Frontal cortex (tissue), 4 donors: Measurements from ENCODE around the gene GCSH. TPM values are rescaled to one million over a fixed set of nuclear protein-coding genes. Genes with fewer than 3 reads are reported as not detected.
"Not testable (repeated sequence)": the region's sequence is repeated elsewhere in the genome, so short reads cannot be mapped to it uniquely, and the experiment has no call there.

Experiments used
- DNase-seq, 2 donors: peaks; one replicate each; pipeline ENCODE4 v3.0.0; 2012; ENCODE audit warnings: low spot score in 2 of 2
- FAIRE-seq: peaks from 2 replicates; lab custom pipeline; 2012; peaks lifted over from hg19 to GRCh38; lab: Jason Lieb, UNC
- total RNA-seq: library from RNA; depleted of rRNA; stranded (reverse); fragments of >200 nt; gene quantifications from one replicate; pipeline ENCODE4 v1.2.3, GENCODE V29; 2014
- donor health status: control.
- donor health status: control.
- donor health status: control.

Gene GCSH
- 31.0 TPM for total RNA-seq

- peak; percentile 84 for FAIRE-seq
Observed at GRCh38 chr16:81095953-81096714, at the start of gene GCSH. TSS of gene GCSH (minus strand) at chr16:81096395. CDS start at chr16:81096278, 117 bp downstream.

GRCh38 chr16:81143921-81144471, 47.8 kb upstream of the GCSH start:
- DNase-seq: no peak
- no peak for FAIRE-seq

More at GRCh38 chr16:81095953-81096714, at the start of gene GCSH:
- DNase-seq: peak; percentile 91 to 95

- no peak for FAIRE-seq
- no peak for DNase-seq
Observed at GRCh38 chr16:81142864-81143263, 46.7 kb upstream of the GCSH start.

- DNase-seq (no peak), FAIRE-seq (no peak)
Observed at GRCh38 chr16:81140930-81141780, 45.0 kb upstream of the GCSH start.

GRCh38 chr16:81138831-81139557, 42.8 kb upstream of the GCSH start:
- FAIRE-seq (no peak), DNase-seq (no peak)

- DNase-seq (no peak), FAIRE-seq (no peak)
Observed at GRCh38 chr16:81137754-81138153, 41.6 kb upstream of the GCSH start.

- DNase-seq (peak in 1 of 2 donors; percentile 27), FAIRE-seq (no peak)
Observed at GRCh38 chr16:81136390-81137335, 40.5 kb upstream of the GCSH start.

- FAIRE-seq: no peak
- no peak for DNase-seq
Observed at GRCh38 chr16:81130126-81130525, 33.9 kb upstream of the GCSH start.

GRCh38 chr16:81128726-81129524, 32.7 kb upstream of the GCSH start:
- DNase-seq: no peak
- no peak for FAIRE-seq

GRCh38 chr16:81127051-81127450, 30.9 kb upstream of the GCSH start:
- no peak for DNase-seq
- no peak for FAIRE-seq

GRCh38 chr16:81123092-81123852, 27.1 kb upstream of the GCSH start:
- FAIRE-seq: no peak
- no peak for DNase-seq

GRCh38 chr16:81121474-81121990, 25.3 kb upstream of the GCSH start:
- DNase-seq: no peak
- no peak for FAIRE-seq

- no peak for FAIRE-seq
- DNase-seq: no peak
Observed at GRCh38 chr16:81117436-81117835, 21.2 kb upstream of the GCSH start.

GRCh38 chr16:81116285-81116684, 20.1 kb upstream of the GCSH start:
- FAIRE-seq: no peak
- no peak for DNase-seq

GRCh38 chr16:81112453-81112852, 16.3 kb upstream of the GCSH start:
- FAIRE-seq: no peak

GRCh38 chr16:81109274-81109673, 13.1 kb upstream of the GCSH start:
- not testable (repeated sequence) for DNase-seq, FAIRE-seq

More at GRCh38 chr16:81112453-81112852, 16.3 kb upstream of the GCSH start:
- no peak for DNase-seq

GRCh38 chr16:81107511-81107910, 11.3 kb upstream of the GCSH start:
- FAIRE-seq: no peak
- DNase-seq: no peak
